HepG2 (cell line): ENCODE results near the gene CAVIN1. TPM values are rescaled to one million over a fixed set of nuclear protein-coding genes. Genes with fewer than 3 reads are reported as not detected.

ENCODE experiments used
- ATF1 ChIP-seq: IDR thresholded peaks from 2 replicates; pipeline ENCODE4 v1.6.1; 2016; ENCODE audit warnings: mild to moderate bottlenecking, control low read depth
- DMAP1 ChIP-seq: IDR thresholded peaks from 2 replicates; pipeline ENCODE4 v1.6.1; 2016
- DMTF1 ChIP-seq: sonication (generic); formaldehyde crosslinking; IDR thresholded peaks from 2 replicates; pipeline ENCODE4 v1.4.0; 2020; ENCODE audit warnings: mild to moderate bottlenecking, missing genetic modification reagents
- EP300 ChIP-seq, 3 experiments: sonication (generic) in 1 of 3; formaldehyde crosslinking in 1 of 3; IDR thresholded peaks; 2 replicates each; pipeline versions ENCODE4 v1.5.1 to v1.6.1; 2011 to 2020; ENCODE audit warnings: low read depth in 2 of 3, low read length in 2 of 3, borderline replicate concordance in 1 of 3, improper control_type of control experiment in 1 of 3, mild to moderate bottlenecking in 1 of 3, missing genetic modification reagents in 1 of 3, moderate library complexity in 1 of 3
- GABPA ChIP-seq, 2 experiments: IDR thresholded peaks; 2 replicates each; pipeline ENCODE4 v1.6.1; 2011 to 2016; ENCODE audit warnings: low read depth in 2 of 2, low read length in 1 of 2, missing biosample characterization in 1 of 2, missing genetic modification characterization in 1 of 2
- GATAD1 ChIP-seq: IDR thresholded peaks from 2 replicates; pipeline ENCODE4 v1.6.1; 2016; ENCODE audit warnings: missing genetic modification reagents, missing compliant biosample characterization
- GMEB1 ChIP-seq: sonication (generic); formaldehyde crosslinking; IDR thresholded peaks from 2 replicates; pipeline ENCODE4 v1.5.1; 2020; ENCODE audit warnings: missing genetic modification reagents, mild to moderate bottlenecking, borderline replicate concordance
- KAT7 ChIP-seq: IDR thresholded peaks from 2 replicates; pipeline ENCODE4 v1.6.1; 2018; ENCODE audit warnings: borderline replicate concordance, missing compliant biosample characterization
- POLR2AphosphoS5 ChIP-seq: IDR thresholded peaks from 2 replicates; pipeline ENCODE4 v1.6.1; 2012; ENCODE audit warnings: low read depth, low read length
- RNF2 ChIP-seq: fragments of 450-650 bp; conservative IDR thresholded peaks from 2 replicates; pipeline ENCODE4 v1.6.1; 2016; ENCODE audit warnings: low read depth
- SRF ChIP-seq: IDR thresholded peaks from 2 replicates; pipeline ENCODE4 v1.6.1; 2011; ENCODE audit warnings: mild to moderate bottlenecking, low read depth, low read length, moderate library complexity
- TAF15 ChIP-seq: fragments of 200-400 bp; formaldehyde crosslinking; IDR thresholded peaks from one replicate; pipeline ENCODE4 v1.6.1; 2018; ENCODE audit warnings: mild to moderate bottlenecking, low read depth, low read length; ENCODE audit not compliant: poor library complexity, severe bottlenecking
- THAP8 ChIP-seq: sonication (generic); formaldehyde crosslinking; IDR thresholded peaks from 2 replicates; pipeline ENCODE4 v1.5.1; 2020; ENCODE audit warnings: missing genetic modification reagents, mild to moderate bottlenecking, borderline replicate concordance
- ZBTB10 ChIP-seq: sonication (generic); formaldehyde crosslinking; IDR thresholded peaks from 2 replicates; pipeline ENCODE4 v1.4.0; 2020; ENCODE audit warnings: missing genetic modification reagents, borderline replicate concordance
- ZBTB25 ChIP-seq: IDR thresholded peaks from 2 replicates; pipeline ENCODE4 v1.6.1; 2018; ENCODE audit warnings: missing genetic modification reagents
- ZNF17 ChIP-seq: sonication (generic); formaldehyde crosslinking; IDR thresholded peaks from 2 replicates; pipeline ENCODE4 v1.5.0; 2020; ENCODE audit warnings: mild to moderate bottlenecking, missing genetic modification reagents
- ZNF639 ChIP-seq: conservative IDR thresholded peaks from 2 replicates; pipeline ENCODE4 v1.6.1; 2018; ENCODE audit warnings: missing genetic modification reagents
- polyA plus RNA-seq, 8 experiments: library from polyadenylated mRNA; depleted of rRNA in 3 of 8; stranded (reverse) in 7 of 8; unstranded in 1 of 8; fragments of >200 nt; fragmentation: Illumina TruSeq in 4 of 8; extraction: Trizol in 4 of 8; gene quantifications; 2 replicates each; pipeline versions ENCODE4 v1.2.1 to v1.2.3, GENCODE V29; 2011 to 2016; ENCODE audit warnings: low read depth in 4 of 8, missing spikeins in 1 of 8, mixed read lengths in 1 of 8; ENCODE audit not compliant: insufficient read depth in 1 of 8
- total RNA-seq, 5 experiments: library from RNA; depleted of rRNA; stranded (reverse); fragments of >200 nt; fragmentation: Illumina TruSeq; extraction: Trizol; gene quantifications; 2 replicates each; pipeline ENCODE4 v1.2.3, GENCODE V29; 2016; ENCODE audit warnings: low read depth in 1 of 5

The CAVIN1 gene
- total and polyA plus RNA-seq, 2 of the 13 experiments (the other 11 are each of a cell fraction or from before 2014, with no cell fraction given): 15.9 to 25.5 TPM

GRCh38 chr17:42386777-42387657, 36.0 kb downstream of the CAVIN1 start (continued):
- TF ChIP-seq TAF15: no peak
- TF ChIP-seq ATF1 (CRISPR knock-in tag): peak; percentile 29; the same call in 1 of the 2 replicates
- TF ChIP-seq THAP8: no peak
- no peak for TF ChIP-seq GABPA (IDR thresholded peaks at IDR 0.05; ENCODE audit: low read depth, low read length)
- 0 out of 2 replicates have a peak, but pooled peaks have one; percentile 15 for TF ChIP-seq GABPA (CRISPR knock-in tag; IDR thresholded peaks at IDR 0.05; ENCODE audit: low read depth)
- peak in 1 of 2 experiments; percentile 41; a peak in 2 of 4 replicates for TF ChIP-seq EP300 (IDR thresholded peaks at IDR 0.05; ENCODE audit: low read depth in 2 of 2, low read length in 2 of 2)
- no peak for TF ChIP-seq EP300 (CRISPR knock-in tag; IDR thresholded peaks at IDR 0.05; ENCODE audit: borderline replicate concordance)
- TF ChIP-seq ZNF639 (CRISPR knock-in tag): no peak; the same call in 1 of the 2 replicates
- 0 out of 2 replicates have a peak, but pooled peaks have one; percentile 4 for TF ChIP-seq GMEB1 (CRISPR knock-in tag)
- peak; percentile 54; the same call in 1 of the 2 replicates for TF ChIP-seq DMAP1 (CRISPR knock-in tag)
- TF ChIP-seq ZNF17 (CRISPR knock-in tag): no peak
- TF ChIP-seq POLR2AphosphoS5: no peak
- TF ChIP-seq GATAD1 (CRISPR knock-in tag): no peak
- no peak for TF ChIP-seq RNF2
- peak; percentile 9; the same call in 1 of the 2 replicates for TF ChIP-seq SRF
- no peak for TF ChIP-seq ZBTB25 (CRISPR knock-in tag)
- no peak for TF ChIP-seq KAT7 (CRISPR knock-in tag)
- no peak for TF ChIP-seq ZBTB10
- TF ChIP-seq DMTF1 (CRISPR knock-in tag): no peak
